Karpas-422 (cell line): ENCODE data around the gene FRMD3. TPM values are rescaled to one million over a fixed set of nuclear protein-coding genes. Genes with fewer than 3 reads are reported as not detected.

Experiments
- DNase-seq: peaks from one replicate; pipeline ENCODE4 v3.0.0-alpha.2; 2015
- H2AFZ ChIP-seq: fragments of 200-600 bp; sonication (generic); 2 replicates; pipeline ENCODE4 v1.6.1; 2014; ENCODE audit warnings: antibody characterized with exemption, low read length, mixed read lengths
- H3K27ac ChIP-seq: fragments of 200-600 bp; sonication (generic); 2 replicates; pipeline ENCODE4 v1.5.1; 2014; ENCODE audit warnings: mild to moderate bottlenecking, low read length, moderate library complexity
- H3K27me3 ChIP-seq: fragments of 200-600 bp; sonication (generic); 2 replicates; pipeline ENCODE4 v1.6.1; 2014; ENCODE audit warnings: low read length, mixed read lengths
- H3K36me3 ChIP-seq: fragments of 200-600 bp; sonication (generic); 2 replicates; pipeline ENCODE4 v1.6.1; 2014; ENCODE audit warnings: low read length, mixed read lengths; ENCODE audit not compliant: insufficient read depth
- H3K4me1 ChIP-seq: fragments of 200-600 bp; sonication (generic); 2 replicates; pipeline ENCODE4 v1.6.1; 2014; ENCODE audit warnings: mild to moderate bottlenecking, low read length, mixed read lengths
- H3K4me2 ChIP-seq: fragments of 200-600 bp; sonication (generic); 2 replicates; pipeline ENCODE4 v1.6.1; 2014; ENCODE audit warnings: low read length, low read depth, mild to moderate bottlenecking; ENCODE audit not compliant: poor library complexity, severe bottlenecking
- H3K4me3 ChIP-seq: fragments of 200-600 bp; sonication (generic); 2 replicates; pipeline ENCODE4 v1.5.1; 2014; ENCODE audit warnings: mild to moderate bottlenecking, antibody characterized with exemption, low read length, mixed read lengths
- H3K79me2 ChIP-seq: fragments of 200-600 bp; sonication (generic); 2 replicates; pipeline ENCODE4 v1.6.1; 2014; ENCODE audit warnings: mild to moderate bottlenecking, low read length, mixed read lengths
- H3K9ac ChIP-seq: fragments of 200-600 bp; sonication (generic); 2 replicates; pipeline ENCODE4 v1.6.0; 2014; ENCODE audit warnings: low read length
- H3K9me2 ChIP-seq: fragments of 200-600 bp; sonication (generic), shearing (Covaris generic); replicated peaks from 2 replicates; pipeline ENCODE4 v1.6.0; 2014; ENCODE audit warnings: mild to moderate bottlenecking, low read length, moderate library complexity; ENCODE audit not compliant: insufficient read depth
- H3K9me3 ChIP-seq: fragments of 300-700, 200-600 bp; sonication (generic); 2 replicates; pipeline ENCODE4 v1.6.1; 2014; ENCODE audit warnings: low read length, mixed read lengths
- H4K20me1 ChIP-seq: fragments of 200-600 bp; sonication (generic); 2 replicates; pipeline ENCODE4 v1.6.1; 2014; ENCODE audit warnings: mild to moderate bottlenecking, antibody characterized with exemption, low read length, low read depth; ENCODE audit not compliant: insufficient read depth
- total RNA-seq: library from RNA; depleted of rRNA; stranded (reverse); fragments of >200 nt; shearing (Covaris generic); gene quantifications from 2 replicates; pipeline ENCODE4 v1.2.3, GENCODE V29; 2014; ENCODE audit warnings: low replicate concordance

Gene FRMD3
- total RNA-seq, 1 experiment from 2014 or later: not detected

GRCh38 chr9:83476513-83476912 lies 61.7 kb downstream of the FRMD3 start:
- no peaks in the 10 kb centered on the region for H3K36me3 ChIP-seq
- no peaks in the 10 kb centered on the region for H3K9me2 ChIP-seq
- no peaks in the 10 kb centered on the region for H4K20me1 ChIP-seq
- no peak overlapping the region for H3K4me3 ChIP-seq
- H3K4me1 ChIP-seq: no peaks in the 10 kb centered on the region
- H3K27ac ChIP-seq: no peak overlapping the region
- no peak overlapping the region for H3K4me2 ChIP-seq
- no peak overlapping the region for H3K9ac ChIP-seq
- no peak overlapping the region for H2AFZ ChIP-seq
- no peaks in the 10 kb centered on the region for H3K9me3 ChIP-seq
- no peak for DNase-seq
- no peaks in the 10 kb centered on the region for H3K27me3 ChIP-seq
- H3K79me2 ChIP-seq: no peaks in the 10 kb centered on the region

GRCh38 chr9:83475741-83476140 lies 62.5 kb downstream of the FRMD3 start:
- no peaks in the 10 kb centered on the region for H3K79me2 ChIP-seq
- DNase-seq: no peak
- no peak overlapping the region for H3K4me2 ChIP-seq
- no peak overlapping the region for H3K4me3 ChIP-seq
- no peaks in the 10 kb centered on the region for H3K9me3 ChIP-seq
- no peaks in the 10 kb centered on the region for H3K27me3 ChIP-seq
- no peak overlapping the region for H3K27ac ChIP-seq
- H3K4me1 ChIP-seq: no peaks in the 10 kb centered on the region
- H2AFZ ChIP-seq: no peak overlapping the region
- no peaks in the 10 kb centered on the region for H3K9me2 ChIP-seq
- H3K9ac ChIP-seq: no peak overlapping the region
- H4K20me1 ChIP-seq: no peaks in the 10 kb centered on the region
- no peaks in the 10 kb centered on the region for H3K36me3 ChIP-seq

- H3K9me3 ChIP-seq: no peaks in the 10 kb centered on the region
- H3K36me3 ChIP-seq: no peaks in the 10 kb centered on the region
- no peaks in the 10 kb centered on the region for H3K27me3 ChIP-seq
- no peaks in the 10 kb centered on the region for H3K4me1 ChIP-seq
- H3K4me3 ChIP-seq: no peak overlapping the region
- DNase-seq: no peak
- no peak overlapping the region for H3K4me2 ChIP-seq
- H3K27ac ChIP-seq: no peak overlapping the region
- H3K79me2 ChIP-seq: no peaks in the 10 kb centered on the region
- no peak overlapping the region for H3K9ac ChIP-seq
- no peaks in the 10 kb centered on the region for H3K9me2 ChIP-seq
- H2AFZ ChIP-seq: no peak overlapping the region
- no peaks in the 10 kb centered on the region for H4K20me1 ChIP-seq
These were observed 63.6 kb downstream of the FRMD3 start for GRCh38 chr9:83474631-83475030.

- H3K36me3 ChIP-seq: no peaks in the 10 kb centered on the region
- no peak for DNase-seq
- H3K9me3 ChIP-seq: no peaks in the 10 kb centered on the region
- H3K9me2 ChIP-seq: no peaks in the 10 kb centered on the region
- H3K79me2 ChIP-seq: no peaks in the 10 kb centered on the region
- H3K4me3 ChIP-seq: no peak overlapping the region
- no peak overlapping the region for H3K4me2 ChIP-seq
- no peak overlapping the region for H3K9ac ChIP-seq
- no peaks in the 10 kb centered on the region for H4K20me1 ChIP-seq
- H2AFZ ChIP-seq: no peak overlapping the region
- H3K4me1 ChIP-seq: no peaks in the 10 kb centered on the region
- no peak overlapping the region for H3K27ac ChIP-seq
- H3K27me3 ChIP-seq: no peaks in the 10 kb centered on the region
These were observed 64.7 kb downstream of the FRMD3 start for GRCh38 chr9:83473488-83473971.

GRCh38 chr9:83472764-83473163 lies 65.4 kb downstream of the FRMD3 start:
- Histone ChIP-seq H3K36me3 (no peaks in the 10 kb centered on the region), H3K4me2 (no peak overlapping the region), H3K9me3 (no peaks in the 10 kb centered on the region), H3K9ac (no peak overlapping the region), H3K79me2 (no peaks in the 10 kb centered on the region), H3K9me2 (no peaks in the 10 kb centered on the region), H3K27ac (no peak overlapping the region), H3K27me3 (no peaks in the 10 kb centered on the region), H3K4me3 (no peak overlapping the region), H4K20me1 (no peaks in the 10 kb centered on the region), H3K4me1 (no peaks in the 10 kb centered on the region), H2AFZ (no peak overlapping the region)
- DNase-seq: no peak

- no peaks in the 10 kb centered on the region for H3K9me2 ChIP-seq
- no peak overlapping the region for H2AFZ ChIP-seq
- no peaks in the 10 kb centered on the region for H3K79me2 ChIP-seq
- no peaks in the 10 kb centered on the region for H3K36me3 ChIP-seq
- H3K4me2 ChIP-seq: no peak overlapping the region
- no peak overlapping the region for H3K4me3 ChIP-seq
- no peak overlapping the region for H3K27ac ChIP-seq
- no peak for DNase-seq
- no peaks in the 10 kb centered on the region for H4K20me1 ChIP-seq
- no peaks in the 10 kb centered on the region for H3K27me3 ChIP-seq
- no peaks in the 10 kb centered on the region for H3K4me1 ChIP-seq
- no peak overlapping the region for H3K9ac ChIP-seq
- no peaks in the 10 kb centered on the region for H3K9me3 ChIP-seq
These were observed 66.0 kb downstream of the FRMD3 start for GRCh38 chr9:83472221-83472665.

- Histone ChIP-seq H3K27me3 (no peaks in the 10 kb centered on the region), H3K4me2 (no peak overlapping the region), H3K4me1 (no peaks in the 10 kb centered on the region), H2AFZ (no peak overlapping the region), H3K9ac (no peak overlapping the region), H3K9me3 (no peaks in the 10 kb centered on the region), H3K79me2 (no peaks in the 10 kb centered on the region), H3K27ac (no peak overlapping the region), H4K20me1 (no peaks in the 10 kb centered on the region), H3K36me3 (no peaks in the 10 kb centered on the region), H3K9me2 (no peaks in the 10 kb centered on the region), H3K4me3 (no peak overlapping the region)
- DNase-seq: no peak
These were observed 67.0 kb downstream of the FRMD3 start for GRCh38 chr9:83471241-83471640.

GRCh38 chr9:83469722-83470121 lies 68.5 kb downstream of the FRMD3 start:
- H3K9me2 ChIP-seq: no peaks in the 10 kb centered on the region
- no peaks in the 10 kb centered on the region for H3K4me1 ChIP-seq
- H4K20me1 ChIP-seq: no peaks in the 10 kb centered on the region
- H3K9me3 ChIP-seq: no peaks in the 10 kb centered on the region
- H3K79me2 ChIP-seq: no peaks in the 10 kb centered on the region
- H3K9ac ChIP-seq: no peak overlapping the region
- H3K4me2 ChIP-seq: no peak overlapping the region
- no peaks in the 10 kb centered on the region for H3K36me3 ChIP-seq
- DNase-seq: no peak
- H3K27ac ChIP-seq: no peak overlapping the region
- no peak overlapping the region for H3K4me3 ChIP-seq
- H3K27me3 ChIP-seq: no peaks in the 10 kb centered on the region
- H2AFZ ChIP-seq: no peak overlapping the region

- H3K9ac ChIP-seq: no peak overlapping the region
- no peak for DNase-seq
- H3K36me3 ChIP-seq: no peaks in the 10 kb centered on the region
- H3K4me2 ChIP-seq: no peak overlapping the region
- H3K9me3 ChIP-seq: no peaks in the 10 kb centered on the region
- H3K27ac ChIP-seq: no peak overlapping the region
- H4K20me1 ChIP-seq: no peaks in the 10 kb centered on the region
- H3K4me1 ChIP-seq: no peaks in the 10 kb centered on the region
- H2AFZ ChIP-seq: no peak overlapping the region
- no peaks in the 10 kb centered on the region for H3K9me2 ChIP-seq
- H3K79me2 ChIP-seq: no peaks in the 10 kb centered on the region
- H3K4me3 ChIP-seq: no peak overlapping the region
- no peaks in the 10 kb centered on the region for H3K27me3 ChIP-seq
These were observed 69.4 kb downstream of the FRMD3 start for GRCh38 chr9:83468821-83469220.
